Measurements from ENCODE around the gene GBX1. TPM values are rescaled to one million over a fixed set of nuclear protein-coding genes. Genes with fewer than 3 reads are reported as not detected.

The GBX1 gene
- total RNA-seq, 2 experiments from 2014 or later = not detected

DNA sequence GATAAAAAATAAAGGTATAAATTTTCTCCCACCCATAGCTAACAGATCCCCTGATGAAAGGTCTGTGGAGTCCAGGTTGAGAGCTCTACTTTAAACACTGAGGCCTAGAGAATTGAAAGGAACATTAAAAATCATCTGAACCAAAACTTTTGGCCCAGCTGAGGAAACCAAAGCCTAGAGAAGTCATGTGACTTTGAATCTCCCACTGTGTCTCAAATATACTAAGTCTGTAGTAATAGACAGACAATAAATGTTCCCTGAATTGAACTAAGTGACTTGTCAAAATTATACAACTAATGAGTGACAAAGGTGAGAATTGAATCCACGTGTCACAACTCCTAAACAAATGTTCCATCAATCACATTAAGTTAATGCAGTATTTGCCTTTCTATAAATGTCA is 5.7 kb downstream of the GBX1 start:
- H3K27ac Mint-ChIP-seq = no peak overlapping the region
- H3K36me3 Mint-ChIP-seq = no peaks in the 10 kb centered on the region
- DNase-seq = no peak
- intact Hi-C loops (cut with micrococcal nuclease) = no loop called here
- ChIA-PET POLR2A (no interaction called here), CTCF (interaction anchor here (1.1 kb wide), 1 partner anchor 38 kb away, joined by 8 read pairs; no protein-coding TSS in a partner anchor)
- H3K9me3 Mint-ChIP-seq = no peaks in the 10 kb centered on the region
- H3K27me3 Mint-ChIP-seq = peaks cover 12% of the 10 kb centered on the region
- H3K4me1 Mint-ChIP-seq (ENCODE audit: low read depth) = peaks cover 2% of the 10 kb centered on the region
- H3K4me3 Mint-ChIP-seq = no peak overlapping the region

- no peaks in the 10 kb centered on the region for H3K9me3 Mint-ChIP-seq
- no peaks in the 10 kb centered on the region for H3K4me1 Mint-ChIP-seq (ENCODE audit: low read depth)
- no peak overlapping the region for H3K27ac Mint-ChIP-seq
- no peaks in the 10 kb centered on the region for H3K36me3 Mint-ChIP-seq
- H3K4me3 Mint-ChIP-seq = no peak overlapping the region
- H3K27me3 Mint-ChIP-seq = peaks cover 16% of the 10 kb centered on the region
- intact Hi-C loops (cut with micrococcal nuclease) = no loop called here
- POLR2A ChIA-PET = no interaction called here
- CTCF ChIA-PET = interaction anchor here (1.3 to 1.9 kb wide), 3 partner anchors 9 to 14 kb away, joined by 5 to 8 read pairs (median 5); no protein-coding TSS in a partner anchor
- no peak for DNase-seq
Measured at GRCh38 chr7:151157645-151158329, 9.7 kb downstream of the GBX1 start.

- Mint-ChIP-seq H3K4me1 (ENCODE audit: low read depth) (no peaks in the 10 kb centered on the region), H3K36me3 (no peaks in the 10 kb centered on the region), H3K4me3 (no peak overlapping the region), H3K27ac (no peak overlapping the region), H3K9me3 (no peaks in the 10 kb centered on the region), H3K27me3 (peaks cover 17% of the 10 kb centered on the region)
- intact Hi-C loops (cut with micrococcal nuclease) = no loop called here
- POLR2A ChIA-PET = no interaction called here
- CTCF ChIA-PET = interaction anchor here (0.6 kb wide), 1 partner anchor 620 kb away, joined by 4 read pairs; no protein-coding TSS in a partner anchor
- no peak for DNase-seq
Measured at GRCh38 chr7:151152643-151153513, 14.6 kb downstream of the GBX1 start.

DNA sequence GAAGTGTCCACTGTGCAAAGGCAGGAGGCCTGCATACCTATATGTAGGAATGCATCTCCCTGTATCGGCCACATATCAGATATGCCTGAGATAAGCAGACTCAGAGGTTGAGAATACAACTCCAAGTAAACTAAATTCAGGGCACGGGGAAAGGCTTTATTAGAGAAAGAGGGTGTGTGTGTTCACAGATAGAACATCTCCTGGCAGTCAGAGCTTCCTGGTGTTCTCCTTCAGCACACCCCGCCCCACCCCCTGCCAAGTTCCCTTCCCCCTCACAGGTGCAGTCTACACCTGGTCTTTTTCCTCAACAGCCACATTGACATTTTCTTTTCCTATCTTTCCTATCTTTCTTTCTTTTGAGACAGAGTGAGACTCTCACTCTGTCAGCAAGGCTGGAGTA is 17.1 kb downstream of the GBX1 start:
- no peaks in the 10 kb centered on the region for H3K4me1 Mint-ChIP-seq (ENCODE audit: low read depth)
- CTCF ChIA-PET = interaction anchor here (0.8 kb wide), 1 partner anchor 10 kb away, joined by 3 read pairs; no protein-coding TSS in a partner anchor
- no peaks in the 10 kb centered on the region for H3K36me3 Mint-ChIP-seq
- POLR2A ChIA-PET = no interaction called here
- H3K27me3 Mint-ChIP-seq = peaks cover 7% of the 10 kb centered on the region
- H3K4me3 Mint-ChIP-seq = no peak overlapping the region
- intact Hi-C loops (cut with micrococcal nuclease) = no loop called here
- DNase-seq = no peak
- H3K9me3 Mint-ChIP-seq = no peaks in the 10 kb centered on the region
- H3K27ac Mint-ChIP-seq = no peak overlapping the region

DNA sequence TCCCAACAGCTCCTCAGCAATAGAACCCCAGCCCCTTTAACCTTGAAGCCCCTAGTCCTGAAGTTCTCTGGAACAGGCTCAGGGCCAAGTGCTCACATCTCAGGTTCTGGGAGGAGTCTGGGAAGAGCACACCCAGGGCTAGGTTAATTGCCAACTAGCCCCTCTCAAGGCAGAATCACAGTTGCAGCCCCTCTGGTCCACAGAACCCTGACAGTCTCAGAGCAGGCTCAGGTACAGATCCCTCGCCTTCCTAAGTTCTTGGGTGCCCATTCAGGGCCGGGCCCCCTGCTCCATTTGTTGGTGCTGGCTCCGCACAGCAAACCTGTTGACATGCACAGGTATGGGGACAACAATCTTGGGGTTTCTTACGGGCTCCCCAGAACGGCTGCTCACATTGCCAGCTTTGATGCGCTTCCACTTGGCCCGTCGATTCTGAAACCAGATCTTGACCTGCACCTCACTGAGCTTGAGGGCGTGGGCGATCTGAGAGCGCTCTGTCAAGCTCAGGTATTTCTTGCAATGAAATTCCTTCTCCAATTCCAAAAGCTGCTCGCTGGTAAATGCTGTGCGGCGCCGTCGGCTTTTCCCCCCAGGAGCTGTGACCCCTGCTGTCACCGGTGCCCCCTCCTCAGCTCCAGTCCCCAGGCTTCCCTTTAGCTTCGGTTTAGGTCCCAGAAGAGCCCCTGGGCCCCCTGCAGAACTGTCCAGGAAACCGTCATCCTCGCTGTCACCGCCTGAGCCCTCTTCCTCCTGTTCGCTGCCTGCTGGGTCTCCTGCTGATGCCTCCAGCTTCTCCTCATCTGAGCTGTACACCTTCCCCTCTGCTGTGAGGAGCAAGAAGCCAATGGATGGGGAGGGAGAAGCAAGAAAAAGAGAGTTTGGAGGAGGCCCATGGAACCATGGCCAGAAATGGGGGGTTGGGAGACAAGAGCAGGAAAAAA is 18.9 kb downstream of the GBX1 start:
- peaks cover 3% of the 10 kb centered on the region for H3K27me3 Mint-ChIP-seq
- ChIA-PET POLR2A (no interaction called here), CTCF (interaction anchor here (0.7 to 3.4 kb wide), 5 partner anchors 20 to 96 kb away, joined by 3 to 19 read pairs (median 6); no protein-coding TSS in a partner anchor)
- no peaks in the 10 kb centered on the region for H3K9me3 Mint-ChIP-seq
- intact Hi-C loops (cut with micrococcal nuclease) = no loop called here
- H3K4me1 Mint-ChIP-seq (ENCODE audit: low read depth) = no peaks in the 10 kb centered on the region
- peaks cover 6% of the 10 kb centered on the region for H3K36me3 Mint-ChIP-seq
- no peak for DNase-seq
- no peak overlapping the region for H3K4me3 Mint-ChIP-seq
- no peak overlapping the region for H3K27ac Mint-ChIP-seq

DNA sequence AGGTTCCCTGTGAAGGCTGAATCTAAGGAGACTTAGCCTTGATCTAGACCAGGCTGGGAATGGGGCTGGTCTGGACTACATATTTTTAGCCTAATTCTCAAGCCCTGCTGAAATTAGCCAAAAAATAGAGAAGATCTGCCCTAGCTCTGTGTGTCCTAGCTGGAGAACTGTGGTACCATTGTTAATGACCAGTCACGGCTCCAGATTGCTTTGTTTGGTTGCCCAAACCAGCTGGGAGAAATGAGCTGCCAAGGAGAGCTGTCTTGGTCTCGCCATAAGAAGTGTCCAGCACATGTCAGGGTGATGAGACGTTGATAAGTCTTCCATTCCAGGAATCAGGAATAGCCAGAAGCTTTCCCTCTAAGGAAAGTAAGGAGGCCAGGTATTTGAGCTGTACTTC is 20.7 kb downstream of the GBX1 start:
- intact Hi-C loops (cut with micrococcal nuclease) = no loop called here
- Mint-ChIP-seq H3K4me1 (ENCODE audit: low read depth) (no peaks in the 10 kb centered on the region), H3K36me3 (peaks cover 8% of the 10 kb centered on the region), H3K9me3 (no peaks in the 10 kb centered on the region), H3K27ac (no peak overlapping the region), H3K27me3 (peaks cover 3% of the 10 kb centered on the region), H3K4me3 (no peak overlapping the region)
- ChIA-PET CTCF (interaction anchor here (0.8 to 3.4 kb wide), 2 partner anchors 20 to 23 kb away, joined by 3 to 19 read pairs; no protein-coding TSS in a partner anchor), POLR2A (no interaction called here)
- no peak for DNase-seq

GRCh38 chr7:151144387-151144786 is 23.1 kb downstream of the GBX1 start:
- Mint-ChIP-seq H3K27me3 (no peaks in the 10 kb centered on the region), H3K36me3 (peaks cover 8% of the 10 kb centered on the region), H3K27ac (no peak overlapping the region), H3K9me3 (no peaks in the 10 kb centered on the region), H3K4me1 (ENCODE audit: low read depth) (no peaks in the 10 kb centered on the region), H3K4me3 (no peak overlapping the region)
- DNase-seq = no peak
- intact Hi-C loops (cut with micrococcal nuclease) = no loop called here
- ChIA-PET POLR2A (interaction anchor here (0.7 kb wide), 1 partner anchor 67 kb away, joined by 3 read pairs; no protein-coding TSS in a partner anchor), CTCF (no interaction called here)

DNA sequence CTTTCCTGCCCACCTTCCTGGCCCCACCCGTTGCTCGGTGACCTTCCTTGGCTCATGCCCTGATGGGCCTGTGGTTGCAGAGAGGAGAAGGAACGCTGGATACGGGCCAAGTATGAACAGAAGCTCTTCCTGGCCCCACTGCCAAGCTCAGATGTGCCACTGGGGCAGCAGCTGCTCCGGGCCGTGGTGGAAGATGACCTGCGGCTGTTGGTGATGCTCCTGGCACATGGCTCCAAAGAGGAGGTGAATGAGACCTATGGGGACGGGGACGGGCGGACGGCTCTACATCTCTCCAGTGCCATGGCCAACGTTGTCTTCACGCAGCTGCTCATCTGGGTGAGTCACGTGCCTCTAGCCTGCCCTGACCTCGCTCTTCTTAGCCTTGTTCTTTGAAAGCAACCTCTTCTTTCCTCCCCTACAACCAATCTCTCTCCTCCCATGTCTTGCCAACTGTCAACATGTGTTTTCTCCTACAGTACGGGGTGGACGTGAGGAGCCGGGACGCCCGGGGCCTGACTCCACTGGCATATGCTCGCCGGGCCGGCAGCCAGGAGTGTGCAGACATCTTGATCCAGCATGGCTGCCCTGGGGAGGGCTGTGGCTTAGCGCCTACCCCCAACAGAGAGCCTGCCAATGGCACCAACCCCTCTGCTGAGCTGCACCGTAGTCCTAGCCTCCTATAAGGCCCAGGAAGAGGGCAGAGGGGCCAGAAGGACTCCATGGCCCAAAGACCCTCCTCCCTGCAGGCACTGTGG is 24.1 kb downstream of the GBX1 start:
- DNase-seq = no peak
- CTCF ChIA-PET = interaction anchor here (1.5 kb wide), 1 partner anchor 20 kb away, joined by 4 read pairs; no protein-coding TSS in a partner anchor
- intact Hi-C loops (cut with micrococcal nuclease) = no loop called here
- Mint-ChIP-seq H3K9me3 (no peaks in the 10 kb centered on the region), H3K4me1 (ENCODE audit: low read depth) (no peaks in the 10 kb centered on the region), H3K27ac (no peak overlapping the region), H3K4me3 (no peak overlapping the region), H3K36me3 (peaks cover 8% of the 10 kb centered on the region), H3K27me3 (no peaks in the 10 kb centered on the region)
- POLR2A ChIA-PET = no interaction called here

GRCh38 chr7:151142686-151143040 is 24.8 kb downstream of the GBX1 start:
- Mint-ChIP-seq H3K36me3 (peaks cover 8% of the 10 kb centered on the region), H3K4me3 (no peak overlapping the region), H3K27me3 (no peaks in the 10 kb centered on the region), H3K27ac (no peak overlapping the region), H3K4me1 (ENCODE audit: low read depth) (no peaks in the 10 kb centered on the region), H3K9me3 (no peaks in the 10 kb centered on the region)
- intact Hi-C loops (cut with micrococcal nuclease) = no loop called here
- POLR2A ChIA-PET = no interaction called here
- no peak for DNase-seq
- CTCF ChIA-PET = interaction anchor here (1.5 kb wide), 1 partner anchor 19 kb away, joined by 4 read pairs; no protein-coding TSS in a partner anchor

- CTCF ChIA-PET = interaction anchor here (1.2 to 1.5 kb wide), 2 partner anchors 18 kb away, joined by 4 read pairs; no protein-coding TSS in a partner anchor
- POLR2A ChIA-PET = no interaction called here
Measured at GRCh38 chr7:151141855-151142685, 25.4 kb downstream of the GBX1 start.

More at GRCh38 chr7:151141855-151142685, 25.4 kb downstream of the GBX1 start:
- intact Hi-C loops (cut with micrococcal nuclease) = no loop called here
- no peaks in the 10 kb centered on the region for H3K4me1 Mint-ChIP-seq (ENCODE audit: low read depth)
- DNase-seq = no peak
- peaks cover 8% of the 10 kb centered on the region for H3K36me3 Mint-ChIP-seq
- H3K9me3 Mint-ChIP-seq = no peaks in the 10 kb centered on the region
- H3K4me3 Mint-ChIP-seq = no peak overlapping the region
- H3K27ac Mint-ChIP-seq = no peak overlapping the region
- H3K27me3 Mint-ChIP-seq = no peaks in the 10 kb centered on the region
